Keratinocyte (primary cell): ENCODE measurements around the gene TMEM131. TPM values are rescaled to one million over a fixed set of nuclear protein-coding genes. Genes with fewer than 3 reads are reported as not detected.

ENCODE experiments used
- DNase-seq: peaks from one replicate; pipeline ENCODE4 v3.0.0-alpha.2; 2011; ENCODE audit warnings: low read depth, missing footprints, low spot score
- FAIRE-seq: peaks from 2 replicates; lab custom pipeline; 2011; peaks lifted over from hg19 to GRCh38; lab: Jason Lieb, UNC
- H2AFZ ChIP-seq: 2 replicates; pipeline ENCODE4 v1.6.0; 2012; ENCODE audit warnings: low read length, control low read depth, inconsistent platforms; ENCODE audit not compliant: control insufficient read depth
- H3K27ac ChIP-seq: 2 replicates; pipeline ENCODE4 v1.5.1; 2011; ENCODE audit warnings: low read length; ENCODE audit not compliant: control insufficient read depth, insufficient read depth
- H3K27me3 ChIP-seq: 3 replicates; pipeline ENCODE4 v1.6.0; 2011; ENCODE audit warnings: low read length; ENCODE audit not compliant: control insufficient read depth, insufficient read depth; ENCODE audit errors: extremely low read depth
- H3K36me3 ChIP-seq, 2 experiments: 2 replicates in 1 of 2; 3 replicates in 1 of 2; pipeline ENCODE4 v1.5.1; 2011; ENCODE audit warnings: low read length in 2 of 2, mild to moderate bottlenecking in 1 of 2; ENCODE audit not compliant: control insufficient read depth in 2 of 2, insufficient read depth in 2 of 2; ENCODE audit errors: extremely low read depth in 1 of 2
- H3K4me1 ChIP-seq: 3 replicates; pipeline ENCODE4 v1.5.1; 2011; ENCODE audit warnings: low read length; ENCODE audit not compliant: control insufficient read depth, insufficient read depth; ENCODE audit errors: extremely low read depth
- H3K4me2 ChIP-seq: 3 replicates; pipeline ENCODE4 v1.6.0; 2011; ENCODE audit warnings: low read depth, low read length; ENCODE audit not compliant: control insufficient read depth, insufficient read depth; ENCODE audit errors: extremely low read depth
- H3K4me3 ChIP-seq, 3 experiments: fragments of 200-600 bp in 1 of 3; sonication (generic) in 1 of 3; 2 replicates in 2 of 3; 3 replicates in 1 of 3; pipeline ENCODE4 v1.5.1; 2011 to 2016; ENCODE audit warnings: low read length in 3 of 3, mild to moderate bottlenecking in 3 of 3, control low read depth in 2 of 3, inconsistent platforms in 1 of 3, low read depth in 1 of 3, mixed read lengths in 1 of 3, mixed run types in 1 of 3, moderate library complexity in 1 of 3; ENCODE audit not compliant: control insufficient read depth in 2 of 3, insufficient read depth in 2 of 3; ENCODE audit errors: extremely low read depth in 1 of 3
- H3K79me2 ChIP-seq: 2 replicates; pipeline ENCODE4 v1.6.0; 2012; ENCODE audit warnings: low read length; ENCODE audit not compliant: control insufficient read depth, insufficient read depth
- H3K9ac ChIP-seq: 3 replicates; pipeline ENCODE4 v1.6.0; 2011; ENCODE audit warnings: low read length; ENCODE audit not compliant: control insufficient read depth, insufficient read depth; ENCODE audit errors: extremely low read depth
- H3K9me1 ChIP-seq: 3 replicates; pipeline ENCODE4 v1.6.0; 2011; ENCODE audit warnings: low read length; ENCODE audit not compliant: control insufficient read depth, insufficient read depth; ENCODE audit errors: extremely low read depth
- H3K9me3 ChIP-seq: 2 replicates; pipeline ENCODE4 v1.5.1; 2012; ENCODE audit warnings: low read depth, low read length; ENCODE audit not compliant: control insufficient read depth
- H4K20me1 ChIP-seq: 3 replicates; pipeline ENCODE4 v1.6.0; 2011; ENCODE audit warnings: low read length; ENCODE audit not compliant: control insufficient read depth, insufficient read depth; ENCODE audit errors: extremely low read depth
- CTCF ChIP-seq, 3 experiments: IDR thresholded peaks in 1 of 3; conservative IDR thresholded peaks in 1 of 3; optimal IDR thresholded peaks in 1 of 3; 2 replicates in 2 of 3; 3 replicates in 1 of 3; pipeline versions ENCODE3 to v1.5.1; 2011; ENCODE audit warnings: low read length in 3 of 3, mild to moderate bottlenecking in 3 of 3, moderate library complexity in 2 of 3, control low read depth in 1 of 3, inconsistent platforms in 1 of 3; ENCODE audit not compliant: insufficient read depth in 2 of 3; ENCODE audit errors: extremely low read depth in 1 of 3
- EZH2 ChIP-seq: IDR thresholded peaks from one replicate; pipeline ENCODE4 v1.6.1; 2012; ENCODE audit warnings: inconsistent platforms, mild to moderate bottlenecking, low read length, moderate library complexity
- dilution Hi-C: fragments of 300-500 bp; cut with MboI; formaldehyde crosslinking; loops from one replicate; pipeline ENCODE4 v1.7.0; 2020; ENCODE audit warnings: low sequenced_read_pairs; ENCODE audit not compliant: extremely low pct_ligation_motif_present
- polyA plus RNA-seq, 5 experiments: library from polyadenylated mRNA; depleted of rRNA in 3 of 5; stranded (reverse) in 3 of 5; stranded (forward) in 1 of 5; unstranded in 1 of 5; fragments of >200 nt; gene quantifications; 1 replicate in 1 of 5; 2 replicates in 3 of 5; 3 replicates in 1 of 5; pipeline versions ENCODE4 v1.2.1 to v1.2.3, GENCODE V29; 2011 to 2012; ENCODE audit warnings: missing spikeins in 2 of 5, low read depth in 1 of 5, low replicate concordance in 1 of 5

Gene TMEM131
- polyA plus RNA-seq, 1 donor (not counting 4 experiments of a cell fraction or from before 2014, with no cell fraction given) = 25.5 TPM

- no peaks in the 10 kb centered on the region for H3K27me3 ChIP-seq
- H4K20me1 ChIP-seq = peaks cover 4% of the 10 kb centered on the region
- H3K4me1 ChIP-seq = peaks cover 2% of the 10 kb centered on the region
- TF ChIP-seq CTCF (optimal IDR thresholded peaks at IDR 0.05 in 1 of 3, IDR thresholded peaks at IDR 0.05 in 1 of 3, conservative IDR thresholded peaks at IDR 0.05 in 1 of 3; ENCODE audit: extremely low read depth in 1 of 3, insufficient read depth in 2 of 3, low read length in 3 of 3) (no peak), EZH2 (no peak)
- FAIRE-seq (no peak), DNase-seq (no peak)
- H3K4me3 ChIP-seq = no peak overlapping the region
- H2AFZ ChIP-seq = no peak overlapping the region
- no peak overlapping the region for H3K27ac ChIP-seq
- H3K9ac ChIP-seq = no peak overlapping the region
- peaks cover 94% of the 10 kb centered on the region for H3K79me2 ChIP-seq
- H3K4me2 ChIP-seq = no peak overlapping the region
- H3K9me1 ChIP-seq = no peaks in the 10 kb centered on the region
- peaks cover 3% of the 10 kb centered on the region for H3K9me3 ChIP-seq
- peaks cover 0 to 4% of the 10 kb centered on the region in 2 experiments for H3K36me3 ChIP-seq
- dilution Hi-C loops = no loop called here
Observed at GRCh38 chr2:97983134-97983533, 12.6 kb downstream of the TMEM131 start.

GRCh38 chr2:97982621-97983020 lies 13.1 kb downstream of the TMEM131 start:
- FAIRE-seq (no peak), DNase-seq (no peak)
- Histone ChIP-seq H3K4me2 (no peak overlapping the region), H4K20me1 (peaks cover 4% of the 10 kb centered on the region), H3K27me3 (no peaks in the 10 kb centered on the region), H3K4me1 (peaks cover 2% of the 10 kb centered on the region), H2AFZ (no peak overlapping the region), H3K4me3 (no peak overlapping the region), H3K79me2 (peaks cover 93% of the 10 kb centered on the region), H3K27ac (no peak overlapping the region), H3K9me1 (no peaks in the 10 kb centered on the region), H3K9ac (no peak overlapping the region), H3K9me3 (peaks cover 3% of the 10 kb centered on the region), H3K36me3 (peaks cover 0 to 4% of the 10 kb centered on the region in 2 experiments)
- TF ChIP-seq EZH2 (no peak), CTCF (optimal IDR thresholded peaks at IDR 0.05 in 1 of 3, IDR thresholded peaks at IDR 0.05 in 1 of 3, conservative IDR thresholded peaks at IDR 0.05 in 1 of 3; ENCODE audit: extremely low read depth in 1 of 3, insufficient read depth in 2 of 3, low read length in 3 of 3) (no peak)
- dilution Hi-C loops = no loop called here
